PC-9 (cell line): ENCODE data around the gene SFTPA2.
"Not testable (repeated sequence)": the region's sequence is repeated elsewhere in the genome, so short reads cannot be mapped to it uniquely, and the experiment has no call there.

ENCODE experiments used
- EZH2 ChIP-seq: fragments of 200-600 bp; sonication (generic); IDR thresholded peaks from 2 replicates; pipeline ENCODE4 v1.8.0; 2017; ENCODE audit warnings: antibody characterized with exemption, low read depth
- TF ChIP-seq, protein P1 (sequence below): fragments of 200-600 bp; sonication (generic); conservative IDR thresholded peaks from 2 replicates; pipeline ENCODE4 v1.6.1; 2017; ENCODE audit warnings: mixed run types, antibody characterized with exemption, mild to moderate bottlenecking, moderate library complexity

- TF ChIP-seq, protein P1, sequence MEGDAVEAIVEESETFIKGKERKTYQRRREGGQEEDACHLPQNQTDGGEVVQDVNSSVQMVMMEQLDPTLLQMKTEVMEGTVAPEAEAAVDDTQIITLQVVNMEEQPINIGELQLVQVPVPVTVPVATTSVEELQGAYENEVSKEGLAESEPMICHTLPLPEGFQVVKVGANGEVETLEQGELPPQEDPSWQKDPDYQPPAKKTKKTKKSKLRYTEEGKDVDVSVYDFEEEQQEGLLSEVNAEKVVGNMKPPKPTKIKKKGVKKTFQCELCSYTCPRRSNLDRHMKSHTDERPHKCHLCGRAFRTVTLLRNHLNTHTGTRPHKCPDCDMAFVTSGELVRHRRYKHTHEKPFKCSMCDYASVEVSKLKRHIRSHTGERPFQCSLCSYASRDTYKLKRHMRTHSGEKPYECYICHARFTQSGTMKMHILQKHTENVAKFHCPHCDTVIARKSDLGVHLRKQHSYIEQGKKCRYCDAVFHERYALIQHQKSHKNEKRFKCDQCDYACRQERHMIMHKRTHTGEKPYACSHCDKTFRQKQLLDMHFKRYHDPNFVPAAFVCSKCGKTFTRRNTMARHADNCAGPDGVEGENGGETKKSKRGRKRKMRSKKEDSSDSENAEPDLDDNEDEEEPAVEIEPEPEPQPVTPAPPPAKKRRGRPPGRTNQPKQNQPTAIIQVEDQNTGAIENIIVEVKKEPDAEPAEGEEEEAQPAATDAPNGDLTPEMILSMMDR, result not testable (repeated sequence)
- TF ChIP-seq EZH2, result not testable (repeated sequence)
Observed at GRCh38 chr10:79533142-79533902, 26.9 kb downstream of the SFTPA2 start.
